ENCODE results near the gene MED12.

Gene MED12

GRCh38 chrX:71164071-71164470 lies 45.7 kb downstream of the MED12 start:
- no peak for DNase-seq
- no peak overlapping the region for H3K27ac ChIP-seq
- H3K4me1 ChIP-seq, result no peaks in the 10 kb centered on the region
- H3K36me3 ChIP-seq, result no peaks in the 10 kb centered on the region
- H3K9me3 ChIP-seq, result no peaks in the 10 kb centered on the region
- no peaks in the 10 kb centered on the region for H3K27me3 ChIP-seq
- TF ChIP-seq, protein P1, sequence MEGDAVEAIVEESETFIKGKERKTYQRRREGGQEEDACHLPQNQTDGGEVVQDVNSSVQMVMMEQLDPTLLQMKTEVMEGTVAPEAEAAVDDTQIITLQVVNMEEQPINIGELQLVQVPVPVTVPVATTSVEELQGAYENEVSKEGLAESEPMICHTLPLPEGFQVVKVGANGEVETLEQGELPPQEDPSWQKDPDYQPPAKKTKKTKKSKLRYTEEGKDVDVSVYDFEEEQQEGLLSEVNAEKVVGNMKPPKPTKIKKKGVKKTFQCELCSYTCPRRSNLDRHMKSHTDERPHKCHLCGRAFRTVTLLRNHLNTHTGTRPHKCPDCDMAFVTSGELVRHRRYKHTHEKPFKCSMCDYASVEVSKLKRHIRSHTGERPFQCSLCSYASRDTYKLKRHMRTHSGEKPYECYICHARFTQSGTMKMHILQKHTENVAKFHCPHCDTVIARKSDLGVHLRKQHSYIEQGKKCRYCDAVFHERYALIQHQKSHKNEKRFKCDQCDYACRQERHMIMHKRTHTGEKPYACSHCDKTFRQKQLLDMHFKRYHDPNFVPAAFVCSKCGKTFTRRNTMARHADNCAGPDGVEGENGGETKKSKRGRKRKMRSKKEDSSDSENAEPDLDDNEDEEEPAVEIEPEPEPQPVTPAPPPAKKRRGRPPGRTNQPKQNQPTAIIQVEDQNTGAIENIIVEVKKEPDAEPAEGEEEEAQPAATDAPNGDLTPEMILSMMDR (IDR thresholded peaks at IDR 0.05), result no peak
- no peak overlapping the region for H3K4me3 ChIP-seq
- intact Hi-C loops (cut with DNase I; ENCODE audit: low total_unique reads), result no loop called here

DNA sequence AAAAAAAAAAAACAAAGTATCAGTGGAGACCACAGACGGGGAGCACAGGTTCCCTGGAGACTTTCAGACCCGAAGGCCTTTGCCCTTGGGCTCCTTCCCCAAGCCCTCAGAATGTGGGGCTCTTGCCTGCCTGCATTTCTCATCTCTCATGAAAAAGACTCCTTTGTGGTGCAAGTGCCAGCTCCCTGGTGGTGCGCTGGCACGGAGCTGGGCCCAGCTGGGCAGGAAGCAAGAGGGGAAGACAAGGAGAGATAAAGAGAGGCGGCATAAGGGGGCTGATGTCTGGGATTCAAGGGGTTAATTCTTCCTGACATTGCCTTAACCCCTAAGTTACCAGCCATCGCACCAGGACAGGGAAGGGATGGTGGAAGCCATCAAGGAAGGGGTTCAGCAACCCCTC lies 48.1 kb downstream of the MED12 start:
- Histone ChIP-seq H3K36me3 (no peaks in the 10 kb centered on the region), H3K27me3 (no peaks in the 10 kb centered on the region), H3K9me3 (no peaks in the 10 kb centered on the region), H3K4me1 (no peaks in the 10 kb centered on the region), H3K4me3 (no peak overlapping the region), H3K27ac (no peak overlapping the region)
- DNase-seq, result no peak
- intact Hi-C loops (cut with DNase I; ENCODE audit: low total_unique reads), result no loop called here
- TF ChIP-seq, protein P1 (IDR thresholded peaks at IDR 0.05), result no peak

- Histone ChIP-seq H3K4me1 (no peaks in the 10 kb centered on the region), H3K27ac (no peak overlapping the region), H3K36me3 (no peaks in the 10 kb centered on the region), H3K27me3 (no peaks in the 10 kb centered on the region), H3K9me3 (no peaks in the 10 kb centered on the region), H3K4me3 (no peak overlapping the region)
- intact Hi-C loops (cut with DNase I; ENCODE audit: low total_unique reads), result no loop called here
- TF ChIP-seq, protein P1 (IDR thresholded peaks at IDR 0.05), result no peak
- no peak for DNase-seq
Observed at GRCh38 chrX:71167031-71167781, 48.8 kb downstream of the MED12 start.

DNA sequence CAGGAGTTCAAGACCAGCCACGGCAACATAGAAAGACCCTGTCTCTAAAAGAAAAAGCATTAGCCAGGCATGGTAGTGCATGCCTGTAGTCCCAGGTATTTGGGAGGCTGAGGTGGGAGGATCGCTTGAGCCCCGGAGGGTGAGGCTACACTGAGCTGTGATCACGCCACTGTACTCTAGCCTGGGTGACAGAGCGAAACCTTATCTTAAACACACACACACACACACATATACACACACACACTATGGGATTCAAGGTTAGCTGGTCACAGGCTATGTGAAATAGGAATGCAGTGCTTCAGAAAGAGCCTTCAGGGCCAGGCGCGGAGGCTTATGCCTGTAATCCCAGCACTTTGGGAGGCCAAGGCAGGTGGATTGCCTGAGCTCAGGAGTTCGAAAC lies 49.7 kb downstream of the MED12 start:
- no peaks in the 10 kb centered on the region for H3K9me3 ChIP-seq
- no peaks in the 10 kb centered on the region for H3K36me3 ChIP-seq
- H3K27ac ChIP-seq, result no peak overlapping the region
- no peak for DNase-seq
- H3K27me3 ChIP-seq, result no peaks in the 10 kb centered on the region
- intact Hi-C loops (cut with DNase I; ENCODE audit: low total_unique reads), result no loop called here
- TF ChIP-seq, protein P1 (IDR thresholded peaks at IDR 0.05), result no peak
- H3K4me1 ChIP-seq, result no peaks in the 10 kb centered on the region
- H3K4me3 ChIP-seq, result no peak overlapping the region

DNA sequence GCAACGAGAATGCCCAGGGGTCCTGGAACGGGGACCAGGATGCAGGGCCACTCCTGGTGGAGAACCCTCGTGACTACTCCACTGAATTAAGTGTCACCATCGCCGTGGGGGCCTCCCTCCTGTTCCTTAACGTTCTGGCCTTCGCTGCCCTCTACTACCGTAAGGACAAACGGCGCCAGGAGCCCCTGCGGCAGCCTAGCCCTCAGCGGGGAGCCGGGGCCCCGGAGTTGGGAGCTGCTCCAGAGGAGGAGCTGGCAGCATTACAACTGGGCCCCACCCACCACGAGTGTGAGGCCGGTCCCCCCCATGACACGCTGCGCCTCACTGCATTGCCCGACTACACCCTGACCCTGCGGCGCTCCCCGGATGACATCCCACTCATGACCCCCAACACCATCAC lies 51.2 kb downstream of the MED12 start:
- H3K27ac ChIP-seq, result no peak overlapping the region
- no peaks in the 10 kb centered on the region for H3K4me1 ChIP-seq
- DNase-seq, result no peak
- TF ChIP-seq, protein P1 (IDR thresholded peaks at IDR 0.05), result no peak
- no peaks in the 10 kb centered on the region for H3K9me3 ChIP-seq
- H3K4me3 ChIP-seq, result no peak overlapping the region
- no peaks in the 10 kb centered on the region for H3K27me3 ChIP-seq
- intact Hi-C loops (cut with DNase I; ENCODE audit: low total_unique reads), result no loop called here
- no peaks in the 10 kb centered on the region for H3K36me3 ChIP-seq
